H1 (cell line): ENCODE results near the gene MYH16. TPM values are rescaled to one million over a fixed set of nuclear protein-coding genes. Genes with fewer than 3 reads are reported as not detected.

ENCODE experiments used
- CTCF ChIA-PET: fragments of 300-600 bp; sonication (Branson Sonifier 250); formaldehyde crosslinking; loops from one replicate; lab custom pipeline; 2021; ENCODE audit not compliant: partially characterized antibody; lab: Charles Lee
- POLR2A ChIA-PET: fragments of 300-600 bp; sonication (Branson Sonifier 250); formaldehyde crosslinking; loops from one replicate; lab custom pipeline; 2021; ENCODE audit warnings: inconsistent platforms; ENCODE audit not compliant: partially characterized antibody; lab: Charles Lee
- DNase-seq, 2 experiments: peaks; one replicate each; pipeline versions ENCODE4 v3.0.0 to v3.0.0-alpha.2; 2010 to 2022; ENCODE audit warnings: low spot score in 2 of 2, low read depth in 1 of 2, mixed read lengths in 1 of 2
- FAIRE-seq: peaks from 2 replicates; lab custom pipeline; 2011; peaks lifted over from hg19 to GRCh38; lab: Jason Lieb, UNC
- H2AFZ ChIP-seq: 2 replicates; pipeline ENCODE4 v1.8.1; 2012; ENCODE audit warnings: low read length, inconsistent platforms
- H2AK5ac ChIP-seq: 2 replicates; pipeline ENCODE4 v1.6.1; 2013; ENCODE audit warnings: low read depth, low read length
- H2BK120ac ChIP-seq: replicated peaks from 2 replicates; pipeline ENCODE3; 2013; ENCODE audit warnings: low read depth, low read length, inconsistent platforms
- H2BK12ac ChIP-seq: 2 replicates; pipeline ENCODE4 v1.6.1; 2013; ENCODE audit warnings: low read depth, low read length
- H2BK15ac ChIP-seq: 2 replicates; pipeline ENCODE4 v1.6.1; 2013; ENCODE audit warnings: low read length
- H2BK20ac ChIP-seq: 2 replicates; pipeline ENCODE4 v1.6.1; 2013; ENCODE audit warnings: low read length
- H2BK5ac ChIP-seq: 2 replicates; pipeline ENCODE4 v1.6.1; 2013; ENCODE audit warnings: low read depth, low read length
- H3K14ac ChIP-seq: 2 replicates; pipeline ENCODE4 v1.6.1; 2013; ENCODE audit warnings: inconsistent platforms; ENCODE audit not compliant: insufficient read length
- H3K18ac ChIP-seq: 2 replicates; pipeline ENCODE4 v1.6.1; 2013; ENCODE audit warnings: low read length; ENCODE audit errors: extremely low read depth
- H3K23ac ChIP-seq: 2 replicates; pipeline ENCODE4 v1.6.1; 2013; ENCODE audit warnings: inconsistent platforms; ENCODE audit not compliant: insufficient read length
- H3K23me2 ChIP-seq: 2 replicates; pipeline ENCODE4 v1.6.1; 2013; ENCODE audit warnings: low read depth, low read length
- H3K27ac ChIP-seq: 2 replicates; pipeline ENCODE4 v1.6.1; 2011; ENCODE audit warnings: low read depth, low read length, inconsistent platforms
- H3K27me3 ChIP-seq, 4 experiments: replicated peaks in 1 of 4; 1 replicate in 1 of 4; 2 replicates in 3 of 4; pipeline versions ENCODE4 v1.6.1 to v1.8.1; 2011 to 2013; ENCODE audit warnings: low read length in 3 of 4, mild to moderate bottlenecking in 3 of 4, inconsistent platforms in 2 of 4, mixed read lengths in 2 of 4, moderate library complexity in 1 of 4; ENCODE audit not compliant: control insufficient read depth in 3 of 4, insufficient read depth in 3 of 4; ENCODE audit errors: extremely low read depth in 1 of 4
- H3K36me3 ChIP-seq, 4 experiments: 2 replicates each; pipeline versions ENCODE4 v1.6.1 to v1.8.1; 2011 to 2013; ENCODE audit warnings: mild to moderate bottlenecking in 4 of 4, low read length in 3 of 4, moderate library complexity in 2 of 4, control low read depth in 1 of 4, inconsistent platforms in 1 of 4; ENCODE audit not compliant: insufficient read depth in 4 of 4, control insufficient read depth in 2 of 4
- H3K4ac ChIP-seq: replicated peaks from 2 replicates; pipeline ENCODE3; 2013; ENCODE audit warnings: low read length, low read depth, mixed read lengths, inconsistent platforms; ENCODE audit not compliant: insufficient read length
- H3K4me1 ChIP-seq, 4 experiments: replicated peaks in 1 of 4; 1 replicate in 1 of 4; 2 replicates in 3 of 4; pipeline versions ENCODE4 v1.6.1 to v1.8.1; 2011 to 2013; ENCODE audit warnings: low read length in 3 of 4, inconsistent platforms in 2 of 4, mixed read lengths in 1 of 4; ENCODE audit not compliant: insufficient read depth in 4 of 4, control insufficient read depth in 3 of 4
- H3K4me2 ChIP-seq, 2 experiments: 2 replicates each; pipeline versions ENCODE4 v1.6.1 to v1.8.1; 2011 to 2013; ENCODE audit warnings: low read depth in 2 of 2, low read length in 2 of 2, control low read depth in 1 of 2, inconsistent platforms in 1 of 2, mild to moderate bottlenecking in 1 of 2; ENCODE audit not compliant: insufficient read depth in 1 of 2
- H3K4me3 ChIP-seq, 4 experiments: fragments of 200-600, 300-600 bp in 1 of 4; sonication (generic), shearing (Covaris generic), sonication (Bioruptor Twin) in 1 of 4; 2 replicates each; pipeline versions ENCODE4 v1.5.1 to v1.8.1; 2011 to 2016; ENCODE audit warnings: low read length in 4 of 4, low read depth in 3 of 4, control low read depth in 2 of 4, inconsistent platforms in 2 of 4, mild to moderate bottlenecking in 2 of 4, mixed read lengths in 1 of 4, moderate library complexity in 1 of 4; ENCODE audit not compliant: insufficient read depth in 2 of 4; ENCODE audit errors: extremely low read depth in 1 of 4
- H3K56ac ChIP-seq: replicated peaks from 2 replicates; pipeline ENCODE3; 2013; ENCODE audit warnings: low read depth, mild to moderate bottlenecking, mixed read lengths, low read length, inconsistent platforms; ENCODE audit not compliant: insufficient read length
- H3K79me1 ChIP-seq: 2 replicates; pipeline ENCODE4 v1.6.1; 2013; ENCODE audit warnings: low read depth, low read length, control low read depth
- H3K79me2 ChIP-seq, 2 experiments: 2 replicates each; pipeline versions ENCODE4 v1.6.1 to v1.8.1; 2012 to 2013; ENCODE audit warnings: low read length in 2 of 2, mild to moderate bottlenecking in 2 of 2, inconsistent platforms in 1 of 2; ENCODE audit not compliant: insufficient read depth in 2 of 2, control insufficient read depth in 1 of 2
- H3K9ac ChIP-seq, 4 experiments: replicated peaks in 1 of 4; 1 replicate in 1 of 4; 2 replicates in 3 of 4; pipeline versions ENCODE4 v1.6.1 to v1.8.1; 2011 to 2013; ENCODE audit warnings: low read depth in 3 of 4, low read length in 3 of 4, control low read depth in 2 of 4, mild to moderate bottlenecking in 2 of 4, moderate library complexity in 2 of 4, inconsistent platforms in 1 of 4; ENCODE audit errors: extremely low read depth in 1 of 4
- H3K9me3 ChIP-seq, 2 experiments: 2 replicates each; pipeline versions ENCODE4 v1.6.1 to v1.8.1; 2012 to 2013; ENCODE audit warnings: mild to moderate bottlenecking in 2 of 2, moderate library complexity in 2 of 2, control low read depth in 1 of 2, inconsistent platforms in 1 of 2, low read depth in 1 of 2, low read length in 1 of 2, mixed read lengths in 1 of 2; ENCODE audit not compliant: insufficient read depth in 2 of 2
- H4K20me1 ChIP-seq, 2 experiments: replicated peaks in 1 of 2; 2 replicates each; pipeline versions ENCODE3 to v1.8.1; 2011 to 2013; ENCODE audit warnings: inconsistent platforms in 2 of 2, low read length in 2 of 2, mild to moderate bottlenecking in 1 of 2; ENCODE audit not compliant: insufficient read depth in 2 of 2, control insufficient read depth in 1 of 2
- H4K5ac ChIP-seq: 2 replicates; pipeline ENCODE4 v1.6.1; 2013; ENCODE audit warnings: low read length, low read depth, mixed read lengths, inconsistent platforms; ENCODE audit not compliant: insufficient read length
- H4K8ac ChIP-seq: 2 replicates; pipeline ENCODE4 v1.8.0; 2013; ENCODE audit warnings: mild to moderate bottlenecking, moderate library complexity, low read length, inconsistent platforms; ENCODE audit not compliant: insufficient read depth; ENCODE audit errors: extremely low read depth
- H4K91ac ChIP-seq: replicated peaks from 2 replicates; pipeline ENCODE3; 2013; ENCODE audit warnings: low read length, mixed read lengths, inconsistent platforms; ENCODE audit not compliant: insufficient read length
- SRF ChIP-seq: IDR thresholded peaks from 2 replicates; pipeline ENCODE4 v1.6.1; 2011; ENCODE audit warnings: mild to moderate bottlenecking, low read depth, low read length, moderate library complexity
- WGBS, 2 experiments: shearing (Covaris generic) in 1 of 2; methylation state at CpG; one replicate each; pipeline versions ENCODE4 v1.1.6 to v1.1.7; 2013 to 2015; ENCODE audit warnings: low lambda C conversion rate in 2 of 2, mixed read lengths in 2 of 2, inconsistent platforms in 1 of 2, low coverage in 1 of 2, missing lambda C conversion rate in 1 of 2; ENCODE audit not compliant: insufficient replicate concordance in 2 of 2, insufficient coverage in 1 of 2, insufficient read length in 1 of 2; ENCODE audit errors: extremely low coverage in 1 of 2, missing lambda C conversion rate in 1 of 2; 5-methylcytosine and 5-hydroxymethylcytosine counted together
- polyA plus RNA-seq, 7 experiments: library from polyadenylated mRNA; depleted of rRNA in 3 of 7; stranded (reverse) in 5 of 7; unstranded in 2 of 7; fragments of >200 nt in 5 of 7; fragments of 200-250 nt in 2 of 7; gene quantifications; 1 replicate in 5 of 7; 2 replicates in 1 of 7; 4 replicates in 1 of 7; pipeline versions ENCODE4 v1.2.1 to v1.2.3, GENCODE V29; 2011 to 2013; ENCODE audit warnings: missing spikeins in 2 of 7, mixed read lengths in 2 of 7
- total RNA-seq: library from RNA; stranded (reverse); fragmentation: NEBNext Ultra II Directional; extraction: Animal tissue kit (Norgen Biotek cat#: 25700); gene quantifications from 2 replicates; pipeline ENCODE4 v1.2.1, GENCODE V29; 2021

MYH16 gene
- total and polyA plus RNA-seq, 2 of the 8 experiments (the other 6 are each of a cell fraction or from before 2014, with no cell fraction given) = not detected

- no peak overlapping the region for H3K18ac ChIP-seq
- no peaks in the 10 kb centered on the region for H4K20me1 ChIP-seq
- no peaks in the 10 kb centered on the region for H3K27me3 ChIP-seq
- no peak overlapping the region for H2BK20ac ChIP-seq
- H3K4me1 ChIP-seq = peaks cover 0 to 5% (median 2%) of the 10 kb centered on the region in 4 experiments; a peak in 3 of 7 replicates
- no peak overlapping the region for H3K56ac ChIP-seq
- H3K9me3 ChIP-seq = no peaks in the 10 kb centered on the region
- H3K79me1 ChIP-seq = no peaks in the 10 kb centered on the region
- H2BK15ac ChIP-seq = no peak overlapping the region
- 96% methylated on average over 4 of the region's 4 CpGs; no CpG with 5 or more reads in 1 of the 2 experiments for WGBS, 2 experiments
- H2AK5ac ChIP-seq = no peak overlapping the region
- no peak for DNase-seq
- H3K14ac ChIP-seq = no peak overlapping the region
- H3K23ac ChIP-seq = no peak overlapping the region
- H3K79me2 ChIP-seq = no peaks in the 10 kb centered on the region
- H2BK12ac ChIP-seq = no peak overlapping the region
- H3K36me3 ChIP-seq = no peaks in the 10 kb centered on the region
- H3K4ac ChIP-seq = no peak overlapping the region
- no peak overlapping the region for H3K4me2 ChIP-seq
- H3K27ac ChIP-seq = no peak overlapping the region
- no peak overlapping the region for H2BK120ac ChIP-seq
- H4K5ac ChIP-seq = no peak overlapping the region
- no peak overlapping the region for H3K9ac ChIP-seq
- no peaks in the 10 kb centered on the region for H3K23me2 ChIP-seq
- no peak overlapping the region for H2AFZ ChIP-seq
- no peak for TF ChIP-seq SRF
- H2BK5ac ChIP-seq = no peak overlapping the region
- FAIRE-seq = no peak
- H4K91ac ChIP-seq = no peak overlapping the region
- no peak overlapping the region for H3K4me3 ChIP-seq
- no peak overlapping the region for H4K8ac ChIP-seq
- ChIA-PET POLR2A (no interaction called here), CTCF (interaction anchor here (1.4 kb wide), 1 partner anchor 38 kb away, joined by 7 read pairs; no protein-coding TSS in a partner anchor)
Observed at GRCh38 chr7:99255463-99255862, 17.2 kb upstream of the MYH16 start.
